Measurements from ENCODE around the gene PAX7.
"Not testable (repeated sequence)": the region's sequence is repeated elsewhere in the genome, so short reads cannot be mapped to it uniquely, and the experiment has no call there.

PAX7 gene

DNA sequence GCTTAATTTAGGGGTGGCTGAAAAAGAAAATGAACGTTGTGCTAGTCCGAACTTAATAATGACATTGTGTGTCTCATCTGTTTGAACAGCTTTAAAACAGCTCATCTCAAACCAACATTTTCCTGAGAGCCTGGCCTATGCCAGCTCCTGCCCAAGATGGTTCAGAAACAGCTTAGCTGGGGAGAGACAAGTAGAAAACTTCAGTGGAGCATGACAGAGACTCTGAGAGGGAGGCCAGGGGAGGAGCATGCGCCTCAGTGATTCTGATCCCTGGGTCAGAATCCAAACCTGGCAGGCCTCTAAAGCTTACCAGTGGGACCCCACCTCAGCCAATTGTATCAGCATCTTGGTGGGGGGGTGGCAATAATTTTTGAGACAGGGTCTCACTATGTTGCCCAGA is 129.5 kb downstream of the PAX7 start:
- no peak for DNase-seq (ENCODE audit: low read depth in 2 of 2)

- DNase-seq (ENCODE audit: low read depth in 2 of 2): no peak
Observed at GRCh38 chr1:18761948-18762840, 131.5 kb downstream of the PAX7 start.

GRCh38 chr1:18764362-18764761 is 133.7 kb downstream of the PAX7 start:
- no peak for DNase-seq (ENCODE audit: low read depth in 2 of 2)

GRCh38 chr1:18765725-18766124 is 135.1 kb downstream of the PAX7 start:
- DNase-seq (ENCODE audit: low read depth in 2 of 2): no peak

- no peak for DNase-seq (ENCODE audit: low read depth in 2 of 2)
Observed at GRCh38 chr1:18766328-18766727, 135.7 kb downstream of the PAX7 start.

DNA sequence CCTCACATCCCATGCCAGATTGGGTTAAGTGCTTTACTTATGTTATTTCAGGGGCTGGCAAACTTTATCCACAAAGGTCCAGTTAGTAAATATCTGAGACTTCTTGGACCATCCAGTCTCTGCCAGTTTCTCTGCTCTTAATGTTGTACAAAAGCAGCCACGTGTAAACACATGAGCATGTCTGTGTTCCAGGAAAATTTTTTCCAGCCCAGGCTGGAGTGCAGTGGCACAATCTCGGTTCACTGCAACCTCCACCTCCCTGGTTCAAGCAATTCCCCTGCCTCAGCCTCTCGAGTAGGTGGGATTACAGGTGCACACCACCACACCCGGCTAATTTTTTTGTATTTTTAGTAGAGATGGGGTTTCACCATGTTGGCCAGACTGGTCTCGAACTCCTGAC is 136.9 kb downstream of the PAX7 start:
- not testable (repeated sequence) for DNase-seq (ENCODE audit: low read depth in 2 of 2)

- DNase-seq (ENCODE audit: low read depth in 2 of 2): no peak
Observed at GRCh38 chr1:18768086-18768485, 137.4 kb downstream of the PAX7 start.

DNA sequence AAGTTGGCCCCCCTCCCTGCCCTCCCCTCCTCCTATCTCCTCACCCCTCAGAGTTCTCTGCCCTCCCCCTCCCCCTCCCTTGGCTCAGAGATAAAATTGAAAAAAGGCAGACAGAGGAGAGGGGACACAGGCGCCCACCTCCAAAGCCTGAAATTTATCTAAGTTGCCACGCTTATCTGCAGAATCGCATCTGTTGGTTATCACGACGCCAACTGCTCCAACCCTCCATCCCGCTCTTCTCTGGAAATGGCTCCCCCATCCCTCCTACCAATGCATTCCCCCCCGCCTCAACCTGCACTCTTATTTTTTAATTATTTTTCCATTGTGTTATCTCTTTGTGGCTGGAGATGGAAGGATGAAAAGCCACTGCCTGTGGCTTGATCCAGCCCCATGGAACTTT is 138.5 kb downstream of the PAX7 start:
- DNase-seq (ENCODE audit: low read depth in 2 of 2): no peak

DNA sequence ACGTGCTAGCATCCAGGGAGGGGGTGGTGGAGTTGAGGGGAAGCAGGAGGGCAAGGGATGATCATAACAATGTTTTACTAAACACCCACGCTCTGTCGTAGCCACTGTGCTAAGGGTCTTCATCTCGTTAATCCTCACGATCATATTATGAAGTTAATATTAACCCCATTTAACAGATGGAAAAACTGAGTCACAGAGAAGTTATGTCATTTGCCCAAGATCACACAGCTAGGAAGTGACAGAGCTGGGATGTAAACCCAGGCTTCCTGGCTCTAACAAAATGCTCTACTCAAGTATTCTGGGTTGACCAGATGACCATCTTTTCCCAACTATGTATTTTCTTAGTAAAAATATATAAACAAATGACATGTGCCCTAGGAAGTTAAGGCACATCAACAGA is 140.2 kb downstream of the PAX7 start:
- DNase-seq (ENCODE audit: low read depth in 2 of 2): no peak

DNA sequence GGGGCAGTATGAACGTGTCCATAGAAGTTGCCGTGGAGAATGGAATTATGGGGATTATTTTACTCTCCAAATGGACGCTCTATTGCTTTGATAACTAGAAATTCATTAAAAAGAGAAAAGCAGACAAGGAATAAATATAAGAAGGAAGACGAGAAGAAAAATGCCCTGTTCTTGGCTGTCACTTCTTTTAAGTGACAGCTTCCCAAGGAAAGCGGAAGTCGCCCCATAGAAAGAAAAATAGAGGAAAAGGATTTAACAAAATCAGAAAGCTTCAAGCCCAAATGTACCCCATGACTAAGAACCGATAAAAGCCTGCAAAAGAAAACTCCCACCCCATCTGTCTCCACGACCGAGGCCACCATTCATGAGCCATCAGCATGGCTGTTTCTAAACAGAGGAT is 143.1 kb downstream of the PAX7 start:
- DNase-seq (ENCODE audit: low read depth in 2 of 2): no peak

DNA sequence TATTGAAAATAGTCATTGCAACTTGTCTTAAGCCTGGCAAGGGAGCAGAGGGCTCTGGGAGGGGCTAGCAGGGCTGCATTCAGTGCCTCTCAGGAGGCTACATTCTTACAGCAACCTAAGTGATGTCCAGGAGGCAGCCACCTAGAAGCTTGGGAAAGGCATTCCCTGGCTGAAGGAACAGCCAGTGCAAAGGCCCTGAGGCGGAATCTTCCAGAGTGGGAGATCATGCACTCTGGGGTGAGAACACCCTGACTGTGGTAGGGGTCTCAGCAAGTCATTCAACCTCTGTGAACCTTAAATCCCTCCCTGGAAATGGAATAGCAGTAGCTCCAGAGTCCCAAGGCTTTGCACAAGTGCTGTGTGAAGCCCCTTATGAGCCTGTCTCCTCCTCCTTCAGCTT is 144.7 kb downstream of the PAX7 start:
- no peak for DNase-seq (ENCODE audit: low read depth in 2 of 2)

GRCh38 chr1:18776777-18777176 is 146.1 kb downstream of the PAX7 start:
- DNase-seq (ENCODE audit: low read depth in 2 of 2): no peak

DNA sequence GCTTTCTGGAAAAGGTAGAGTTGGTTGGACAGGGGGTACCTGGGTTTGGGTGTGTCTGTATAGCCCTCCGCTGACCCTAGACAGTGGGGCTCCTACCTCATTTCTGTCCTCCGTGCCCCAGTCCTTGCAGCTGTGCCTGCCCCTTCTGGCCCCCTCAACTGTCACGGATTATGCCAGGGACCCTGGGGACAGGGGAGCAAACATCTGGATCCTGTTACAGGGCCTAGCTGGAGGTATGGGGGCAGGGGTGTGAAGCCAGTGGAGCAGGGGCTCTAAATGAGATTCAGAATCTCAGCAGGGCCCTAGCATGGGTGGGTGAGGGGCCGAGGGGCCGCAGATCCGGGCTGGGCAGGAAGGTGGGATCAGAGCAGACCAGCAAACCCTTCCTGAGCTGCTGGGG is 147.8 kb downstream of the PAX7 start:
- DNase-seq (ENCODE audit: low read depth in 2 of 2): no peak

- no peak for DNase-seq (ENCODE audit: low read depth in 2 of 2)
Observed at GRCh38 chr1:18781031-18781430, 150.4 kb downstream of the PAX7 start.

DNA sequence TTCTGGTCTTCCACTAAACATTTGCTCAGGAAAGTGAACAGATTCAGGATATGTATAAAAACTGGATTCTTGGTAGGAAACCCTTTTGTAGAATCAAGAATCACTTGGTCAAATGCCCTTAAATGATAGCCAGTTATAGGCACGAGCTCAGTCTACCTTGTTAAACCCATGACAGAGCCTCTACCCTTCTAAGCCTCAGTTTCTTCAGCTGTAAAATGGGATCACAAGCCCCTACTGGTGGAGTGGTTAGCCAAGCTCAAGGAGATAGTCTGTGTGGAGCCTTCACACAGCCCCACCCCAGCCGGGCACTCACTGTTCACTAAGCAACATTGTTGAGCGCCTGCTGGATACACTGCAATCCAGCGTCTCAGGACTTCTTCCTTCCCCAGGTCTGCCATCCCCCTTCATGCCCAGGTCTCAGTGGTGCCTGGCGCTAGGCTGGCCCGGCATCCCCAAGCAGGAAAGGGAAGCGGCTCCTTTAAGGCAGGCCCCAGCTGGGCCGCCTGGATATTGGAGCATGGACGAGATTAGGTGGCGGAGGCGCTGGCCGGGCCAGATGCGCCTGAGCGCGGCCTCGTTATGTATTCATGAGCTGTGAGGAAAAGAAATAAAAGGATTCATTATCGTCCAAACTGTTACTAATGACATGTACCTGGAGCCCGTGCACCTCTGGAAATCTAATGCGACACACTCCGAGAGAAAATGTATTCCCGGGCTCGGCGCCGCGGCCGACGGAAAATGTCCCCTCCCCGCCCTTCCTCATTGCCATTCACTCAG is 153.2 kb downstream of the PAX7 start:
- DNase-seq (ENCODE audit: low read depth in 2 of 2): no peak

DNA sequence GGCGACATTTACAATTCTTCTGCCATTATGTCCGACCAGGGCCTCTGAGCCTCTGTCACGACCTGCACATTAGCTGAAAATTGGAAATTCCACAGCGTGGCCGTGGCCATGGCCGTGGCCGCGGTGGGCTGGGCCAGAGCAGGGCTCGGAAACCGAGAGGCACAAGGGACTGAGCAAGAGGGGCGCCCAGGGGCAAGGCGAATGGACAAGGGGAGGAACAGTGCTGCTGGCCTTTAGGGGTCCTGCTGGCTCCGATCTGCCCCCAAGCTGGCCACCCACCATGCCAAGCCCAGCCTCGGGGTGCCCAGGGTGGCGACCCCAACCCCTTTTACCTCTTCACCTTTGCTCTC is 153.8 kb downstream of the PAX7 start:
- DNase-seq (ENCODE audit: low read depth in 2 of 2): no peak

GRCh38 chr1:18786149-18786548 is 155.5 kb downstream of the PAX7 start:
- DNase-seq (ENCODE audit: low read depth in 2 of 2): no peak

GRCh38 chr1:18787825-18788385 is 157.3 kb downstream of the PAX7 start:
- no peak for DNase-seq (ENCODE audit: low read depth in 2 of 2)

- no peak for DNase-seq (ENCODE audit: low read depth in 2 of 2)
Observed at GRCh38 chr1:18789246-18789645, 158.6 kb downstream of the PAX7 start.

DNA sequence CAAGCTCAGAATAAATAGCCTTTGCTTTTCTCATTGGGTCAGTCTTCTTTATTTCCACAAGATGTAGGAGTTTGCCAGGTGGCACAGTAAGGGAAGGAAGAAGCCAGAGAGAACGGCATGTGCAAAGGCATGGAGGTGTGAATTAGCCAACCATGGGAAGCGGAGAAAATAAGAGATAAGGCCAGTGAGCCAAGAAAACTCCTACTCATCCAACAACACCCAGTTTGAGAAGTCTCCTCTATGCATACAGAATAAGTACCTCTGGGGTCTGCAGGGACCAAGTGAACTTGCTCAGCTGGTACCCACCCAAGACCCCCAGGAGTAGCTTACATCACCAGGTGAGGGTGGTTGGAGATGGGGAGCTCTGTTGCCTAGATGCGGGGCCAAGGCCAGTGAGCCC is 162.1 kb downstream of the PAX7 start:
- no peak for DNase-seq (ENCODE audit: low read depth in 2 of 2)

GRCh38 chr1:18793164-18793563 is 162.5 kb downstream of the PAX7 start:
- DNase-seq (ENCODE audit: low read depth in 2 of 2): no peak

- DNase-seq (ENCODE audit: low read depth in 2 of 2): no peak
Observed at GRCh38 chr1:18794051-18794450, 163.4 kb downstream of the PAX7 start.

- no peak for DNase-seq (ENCODE audit: low read depth in 2 of 2)
Observed at GRCh38 chr1:18794561-18794960, 163.9 kb downstream of the PAX7 start.
